ENCODE results near the gene MYO15B. TPM values are rescaled to one million over a fixed set of nuclear protein-coding genes. Genes with fewer than 3 reads are reported as not detected.

Gene MYO15B
- total and polyA plus RNA-seq, 12 donors = 6.2 to 455 (median 51.3) TPM

DNA sequence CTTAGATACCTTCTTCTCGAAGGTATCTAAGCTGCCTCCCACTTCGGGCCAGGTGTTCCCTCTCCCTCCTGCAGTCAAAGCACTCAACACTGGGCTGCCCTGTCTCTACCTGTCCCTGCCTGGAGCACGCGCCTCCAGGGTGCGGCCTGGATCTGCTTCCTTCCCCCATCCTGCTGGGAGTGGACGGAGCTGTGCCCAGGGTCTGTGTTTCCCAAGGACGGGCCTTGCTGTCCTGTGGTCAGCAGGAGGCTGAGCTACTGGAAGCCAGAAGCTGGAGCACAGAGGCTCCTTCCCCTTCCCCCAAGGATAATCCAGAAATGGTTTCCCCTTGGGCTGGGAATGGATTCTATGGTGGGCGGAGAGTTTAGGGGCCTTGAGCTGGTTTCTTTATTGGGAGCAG, 45.4 kb upstream of the MYO15B start:
- WGBS, 4 donors = 93 to 98% (median 95%) methylated on average over 8 of the region's 8 CpGs
- Histone ChIP-seq H3K9me3 (replicated peaks in 1 of 3) (no peaks in the 10 kb centered on the region), H3K27me3 (no peaks in the 10 kb centered on the region), H3K4me3 (no peak overlapping the region), H3K36me3 (replicated peaks in 1 of 2) (no peaks in the 10 kb centered on the region), H3K27ac (no peak overlapping the region), H3K4me1 (replicated peaks in 1 of 2) (no peaks in the 10 kb centered on the region)
- no peak for TF ChIP-seq POLR2A (IDR thresholded peaks at IDR 0.05)
- TF ChIP-seq CTCF (IDR thresholded peaks at IDR 0.05) = no peak
- intact Hi-C loops (cut with DNase I) = no loop called here
- DNase-seq = no peak

DNA sequence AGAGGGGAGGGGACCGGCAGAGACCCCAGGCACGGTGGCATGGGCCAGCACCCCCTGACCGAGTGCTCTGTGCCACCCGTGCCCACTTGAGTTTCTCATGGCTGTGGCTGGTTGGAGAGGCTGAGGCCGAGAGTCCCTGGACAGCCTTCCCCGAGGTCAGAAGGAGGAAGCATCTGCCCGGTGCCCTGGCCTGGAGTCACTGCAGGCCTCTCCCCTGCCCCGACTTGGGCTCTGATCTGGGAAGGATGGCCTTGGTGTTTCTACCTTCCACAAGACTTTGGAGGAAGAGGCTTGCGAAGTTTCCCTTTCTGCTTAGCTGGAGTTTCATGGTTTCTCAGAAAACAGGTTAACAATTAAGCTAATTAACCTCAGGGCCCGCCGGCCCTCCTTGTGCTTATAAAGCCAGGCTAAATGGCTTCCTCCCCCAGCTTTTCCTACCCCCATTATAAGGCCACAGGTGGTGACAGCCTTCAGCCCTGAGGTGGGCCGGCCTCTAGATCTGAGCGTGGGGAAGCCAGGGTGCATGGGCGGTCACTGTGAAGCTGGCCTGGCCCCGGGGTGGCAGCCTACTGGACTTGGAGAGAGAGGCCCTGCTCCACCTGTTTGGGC, 44.8 kb upstream of the MYO15B start:
- Histone ChIP-seq H3K4me1 (replicated peaks in 1 of 2) (no peaks in the 10 kb centered on the region), H3K36me3 (replicated peaks in 1 of 2) (no peaks in the 10 kb centered on the region), H3K27me3 (no peaks in the 10 kb centered on the region), H3K9me3 (replicated peaks in 1 of 3) (no peaks in the 10 kb centered on the region), H3K4me3 (no peak overlapping the region), H3K27ac (no peak overlapping the region)
- intact Hi-C loops (cut with DNase I) = no loop called here
- 86 to 100% (median 87%) methylated on average over 3 to 15 of the region's 15 CpGs for WGBS, 4 donors
- DNase-seq = no peak
- TF ChIP-seq CTCF (IDR thresholded peaks at IDR 0.05) (no peak), POLR2A (IDR thresholded peaks at IDR 0.05) (no peak)

- TF ChIP-seq POLR2A (IDR thresholded peaks at IDR 0.05) (no peak), CTCF (IDR thresholded peaks at IDR 0.05) (no peak)
- no peak for DNase-seq
Measured at GRCh38 chr17:75544250-75544649, 43.4 kb upstream of the MYO15B start.

DNA sequence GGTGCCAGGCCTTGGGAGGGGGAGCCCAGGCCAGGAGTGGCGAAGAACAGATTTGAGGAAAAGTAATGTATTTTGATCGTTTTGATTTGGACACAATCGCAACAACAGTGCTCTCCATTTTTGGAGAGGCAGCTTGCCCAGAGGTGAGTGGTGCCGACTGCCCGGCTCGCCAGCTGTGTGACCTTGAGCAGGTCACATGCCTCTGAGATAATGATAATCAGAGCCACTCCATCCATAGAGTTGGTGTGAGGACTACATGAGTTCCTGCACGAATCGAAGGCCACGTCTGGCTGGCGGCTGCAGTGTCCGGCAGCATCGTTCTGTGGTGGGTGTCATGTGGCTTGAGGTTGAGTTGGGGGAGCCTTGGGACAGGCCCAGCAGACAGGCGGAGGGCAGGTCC, 41.4 kb upstream of the MYO15B start:
- Histone ChIP-seq H3K36me3 (replicated peaks in 1 of 2) (no peaks in the 10 kb centered on the region), H3K27me3 (no peaks in the 10 kb centered on the region), H3K9me3 (replicated peaks in 1 of 3) (no peaks in the 10 kb centered on the region), H3K4me3 (no peak overlapping the region), H3K27ac (no peak overlapping the region), H3K4me1 (replicated peaks in 1 of 2) (no peaks in the 10 kb centered on the region)
- DNase-seq = peak; percentile 44 to 78 (median 69)
- WGBS, 4 donors = 59 to 64% (median 60%) methylated on average over 12 to 13 of the region's 13 CpGs
- intact Hi-C loops (cut with DNase I) = no loop called here
- no peak for TF ChIP-seq POLR2A (IDR thresholded peaks at IDR 0.05)
- TF ChIP-seq CTCF (IDR thresholded peaks at IDR 0.05) = no peak

More at GRCh38 chr17:75544250-75544649, 43.4 kb upstream of the MYO15B start:
- Histone ChIP-seq H3K4me1 (replicated peaks in 1 of 2) (no peaks in the 10 kb centered on the region), H3K9me3 (replicated peaks in 1 of 3) (no peaks in the 10 kb centered on the region), H3K27me3 (no peaks in the 10 kb centered on the region), H3K36me3 (replicated peaks in 1 of 2) (no peaks in the 10 kb centered on the region), H3K27ac (no peak overlapping the region), H3K4me3 (no peak overlapping the region)
- 73 to 82% (median 77%) methylated on average over 7 to 8 of the region's 8 CpGs for WGBS, 4 donors
- intact Hi-C loops (cut with DNase I) = no loop called here

All from adrenal gland (tissue), 12 donors.